ENCODE measurements around the gene GPR143. TPM values are rescaled to one million over a fixed set of nuclear protein-coding genes. Genes with fewer than 3 reads are reported as not detected.
A peak's percentile ranks its signal among the peaks of the same experiment; 100 is the strongest.

The GPR143 gene
- polyA plus RNA-seq, 2 of the 4 experiments (the other 2 are of a cell fraction), result not detected

- DNase-seq (ENCODE audit: low read depth in 1 of 2, low spot score in 1 of 2) (no peak), FAIRE-seq (no peak), ATAC-seq (no peak)
- Histone ChIP-seq H3K4me3 (no peak overlapping the region), H3K27ac (no peak overlapping the region), H3K4me1 (no peaks in the 10 kb centered on the region), H3K4me2 (no peak overlapping the region), H3K9me3 (0 out of 3 replicates have a peak, but pooled peaks cover under 1% of the 10 kb centered on the region)
- TF ChIP-seq RFX5 (IDR thresholded peaks at IDR 0.05), result no peak
- no peak for TF ChIP-seq HES2 (IDR thresholded peaks at IDR 0.05)
- no peak for TF ChIP-seq BCL3 (IDR thresholded peaks at IDR 0.05)
- no peak for TF ChIP-seq SREBF2 (IDR thresholded peaks at IDR 0.05)
- no peak for TF ChIP-seq NPAS2 (CRISPR knock-in tag; IDR thresholded peaks at IDR 0.05; ENCODE audit: borderline replicate concordance)
- TF ChIP-seq ZFP36 (IDR thresholded peaks at IDR 0.05; ENCODE audit: borderline replicate concordance, partially characterized antibody), result no peak
- no peak for TF ChIP-seq JUNB (IDR thresholded peaks at IDR 0.05)
- TF ChIP-seq BHLHE40 (IDR thresholded peaks at IDR 0.05; ENCODE audit: low read depth, low read length), result no peak
- no peak for TF ChIP-seq ATOH8 (CRISPR knock-in tag; IDR thresholded peaks at IDR 0.05; ENCODE audit: low read depth)
- no peak for TF ChIP-seq HDAC2 (IDR thresholded peaks at IDR 0.05)
- TF ChIP-seq, protein P1, sequence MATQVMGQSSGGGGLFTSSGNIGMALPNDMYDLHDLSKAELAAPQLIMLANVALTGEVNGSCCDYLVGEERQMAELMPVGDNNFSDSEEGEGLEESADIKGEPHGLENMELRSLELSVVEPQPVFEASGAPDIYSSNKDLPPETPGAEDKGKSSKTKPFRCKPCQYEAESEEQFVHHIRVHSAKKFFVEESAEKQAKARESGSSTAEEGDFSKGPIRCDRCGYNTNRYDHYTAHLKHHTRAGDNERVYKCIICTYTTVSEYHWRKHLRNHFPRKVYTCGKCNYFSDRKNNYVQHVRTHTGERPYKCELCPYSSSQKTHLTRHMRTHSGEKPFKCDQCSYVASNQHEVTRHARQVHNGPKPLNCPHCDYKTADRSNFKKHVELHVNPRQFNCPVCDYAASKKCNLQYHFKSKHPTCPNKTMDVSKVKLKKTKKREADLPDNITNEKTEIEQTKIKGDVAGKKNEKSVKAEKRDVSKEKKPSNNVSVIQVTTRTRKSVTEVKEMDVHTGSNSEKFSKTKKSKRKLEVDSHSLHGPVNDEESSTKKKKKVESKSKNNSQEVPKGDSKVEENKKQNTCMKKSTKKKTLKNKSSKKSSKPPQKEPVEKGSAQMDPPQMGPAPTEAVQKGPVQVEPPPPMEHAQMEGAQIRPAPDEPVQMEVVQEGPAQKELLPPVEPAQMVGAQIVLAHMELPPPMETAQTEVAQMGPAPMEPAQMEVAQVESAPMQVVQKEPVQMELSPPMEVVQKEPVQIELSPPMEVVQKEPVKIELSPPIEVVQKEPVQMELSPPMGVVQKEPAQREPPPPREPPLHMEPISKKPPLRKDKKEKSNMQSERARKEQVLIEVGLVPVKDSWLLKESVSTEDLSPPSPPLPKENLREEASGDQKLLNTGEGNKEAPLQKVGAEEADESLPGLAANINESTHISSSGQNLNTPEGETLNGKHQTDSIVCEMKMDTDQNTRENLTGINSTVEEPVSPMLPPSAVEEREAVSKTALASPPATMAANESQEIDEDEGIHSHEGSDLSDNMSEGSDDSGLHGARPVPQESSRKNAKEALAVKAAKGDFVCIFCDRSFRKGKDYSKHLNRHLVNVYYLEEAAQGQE (IDR thresholded peaks at IDR 0.05), result no peak
- no peak for TF ChIP-seq PHF8 (IDR thresholded peaks at IDR 0.05; ENCODE audit: borderline replicate concordance, low read depth)
- no peak for TF ChIP-seq CHD4 (IDR thresholded peaks at IDR 0.05; ENCODE audit: borderline replicate concordance)
- TF ChIP-seq NFE2L2 (conservative IDR thresholded peaks at IDR 0.05; ENCODE audit: low read length), result no peak
- WGBS (ENCODE audit: missing lambda C conversion rate), result 96% methylated on average over 21 of the region's 21 CpGs
- POLR2A ChIA-PET, result no interaction called here
- CTCF ChIA-PET, result no interaction called here
Measured at GRCh38 chrX:9717376-9717775, 48.3 kb downstream of the GPR143 start.

- Histone ChIP-seq H3K27ac (no peak overlapping the region), H3K4me3 (no peak overlapping the region), H3K4me2 (no peak overlapping the region), H3K9me3 (peaks cover under 1% of the 10 kb centered on the region; the same call in 2 of the 3 replicates), H3K4me1 (no peaks in the 10 kb centered on the region)
- DNase-seq (ENCODE audit: low read depth in 1 of 2, low spot score in 1 of 2) (no peak), FAIRE-seq (peak; percentile 18), ATAC-seq (no peak)
- ChIA-PET POLR2A (no interaction called here), CTCF (interaction anchor here (0.6 to 3.8 kb wide), 5 partner anchors 362 to 894 kb away, joined by 3 to 17 read pairs (median 4); no protein-coding TSS in a partner anchor)
- WGBS (ENCODE audit: missing lambda C conversion rate), result 76% methylated on average over 8 of the region's 8 CpGs
- TF ChIP-seq SMC3 (IDR thresholded peaks at IDR 0.05) (no peak), NR3C1 (IDR thresholded peaks at IDR 0.05) (no peak), SREBF2 (IDR thresholded peaks at IDR 0.05) (no peak), CBX8 (IDR thresholded peaks at IDR 0.05) (no peak), CTCF (IDR thresholded peaks at IDR 0.05) (no peak), HDAC2 (IDR thresholded peaks at IDR 0.05) (no peak), USF2 (IDR thresholded peaks at IDR 0.05) (no peak), RAD21 (conservative IDR thresholded peaks at IDR 0.05 in 1 of 2, IDR thresholded peaks at IDR 0.05 in 1 of 2) (no peak), RARB (CRISPR knock-in tag; IDR thresholded peaks at IDR 0.05) (no peak), TFCP2L1 (CRISPR knock-in tag; IDR thresholded peaks at IDR 0.05) (no peak), MYC (IDR thresholded peaks at IDR 0.05; ENCODE audit: borderline replicate concordance, low read length) (no peak), MAX (IDR thresholded peaks at IDR 0.05) (no peak), CBX2 (IDR thresholded peaks at IDR 0.05; ENCODE audit: borderline replicate concordance, low read depth) (no peak), FOSL2 (IDR thresholded peaks at IDR 0.05) (no peak), FOSL2 (CRISPR knock-in tag; IDR thresholded peaks at IDR 0.05) (no peak), MAZ (IDR thresholded peaks at IDR 0.05; ENCODE audit: borderline replicate concordance, low read depth, low read length) (no peak), MAFK (IDR thresholded peaks at IDR 0.05; ENCODE audit: partially characterized antibody) (no peak)
Measured at GRCh38 chrX:9710332-9710731, 55.3 kb downstream of the GPR143 start.
